Measurements from ENCODE around the gene SH2D4B. TPM values are rescaled to one million over a fixed set of nuclear protein-coding genes. Genes with fewer than 3 reads are reported as not detected.

SH2D4B gene
- total RNA-seq, 1 donor from 2014 or later: 1.4 TPM

- no peaks in the 10 kb centered on the region for H3K9me3 ChIP-seq
- H3K36me3 ChIP-seq: no peaks in the 10 kb centered on the region
- H3K27me3 ChIP-seq (ENCODE audit: low read depth): no peaks in the 10 kb centered on the region
- no peak overlapping the region for H3K4me3 ChIP-seq
- no peak for DNase-seq
- no peak for ATAC-seq
- TF ChIP-seq, protein P1, sequence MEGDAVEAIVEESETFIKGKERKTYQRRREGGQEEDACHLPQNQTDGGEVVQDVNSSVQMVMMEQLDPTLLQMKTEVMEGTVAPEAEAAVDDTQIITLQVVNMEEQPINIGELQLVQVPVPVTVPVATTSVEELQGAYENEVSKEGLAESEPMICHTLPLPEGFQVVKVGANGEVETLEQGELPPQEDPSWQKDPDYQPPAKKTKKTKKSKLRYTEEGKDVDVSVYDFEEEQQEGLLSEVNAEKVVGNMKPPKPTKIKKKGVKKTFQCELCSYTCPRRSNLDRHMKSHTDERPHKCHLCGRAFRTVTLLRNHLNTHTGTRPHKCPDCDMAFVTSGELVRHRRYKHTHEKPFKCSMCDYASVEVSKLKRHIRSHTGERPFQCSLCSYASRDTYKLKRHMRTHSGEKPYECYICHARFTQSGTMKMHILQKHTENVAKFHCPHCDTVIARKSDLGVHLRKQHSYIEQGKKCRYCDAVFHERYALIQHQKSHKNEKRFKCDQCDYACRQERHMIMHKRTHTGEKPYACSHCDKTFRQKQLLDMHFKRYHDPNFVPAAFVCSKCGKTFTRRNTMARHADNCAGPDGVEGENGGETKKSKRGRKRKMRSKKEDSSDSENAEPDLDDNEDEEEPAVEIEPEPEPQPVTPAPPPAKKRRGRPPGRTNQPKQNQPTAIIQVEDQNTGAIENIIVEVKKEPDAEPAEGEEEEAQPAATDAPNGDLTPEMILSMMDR (IDR thresholded peaks at IDR 0.05): no peak
- no peak overlapping the region for H3K27ac ChIP-seq
- H3K4me1 ChIP-seq: no peaks in the 10 kb centered on the region
- intact Hi-C loops (cut with DNase I): no loop called here
Observed at GRCh38 chr10:80686734-80687475, 149.2 kb downstream of the SH2D4B start.

DNA sequence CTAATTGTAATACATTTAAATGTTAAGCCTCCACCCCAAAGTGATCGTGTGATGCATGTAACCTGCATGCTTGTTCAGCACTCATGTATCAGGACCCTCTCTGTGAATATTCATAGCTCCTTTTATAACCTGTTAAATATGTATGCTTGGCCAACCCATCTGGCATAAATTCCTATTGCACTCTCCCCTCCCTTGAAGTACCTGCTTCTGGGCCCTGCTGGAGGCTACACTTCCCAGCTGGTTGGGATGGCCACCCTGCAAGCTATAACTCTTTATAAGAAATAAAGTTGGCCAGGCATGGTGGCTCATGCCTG, 149.7 kb downstream of the SH2D4B start:
- H3K27ac ChIP-seq: no peak overlapping the region
- H3K36me3 ChIP-seq: no peaks in the 10 kb centered on the region
- intact Hi-C loops (cut with DNase I): no loop called here
- DNase-seq: no peak
- no peaks in the 10 kb centered on the region for H3K27me3 ChIP-seq (ENCODE audit: low read depth)
- H3K4me1 ChIP-seq: no peaks in the 10 kb centered on the region
- H3K9me3 ChIP-seq: no peaks in the 10 kb centered on the region
- TF ChIP-seq, protein P1 (IDR thresholded peaks at IDR 0.05): no peak
- no peak overlapping the region for H3K4me3 ChIP-seq
- no peak for ATAC-seq

GRCh38 chr10:80690434-80690833, 152.7 kb downstream of the SH2D4B start:
- Histone ChIP-seq H3K4me1 (no peaks in the 10 kb centered on the region), H3K27me3 (ENCODE audit: low read depth) (no peaks in the 10 kb centered on the region), H3K27ac (no peak overlapping the region), H3K9me3 (no peaks in the 10 kb centered on the region), H3K36me3 (no peaks in the 10 kb centered on the region), H3K4me3 (no peak overlapping the region)
- TF ChIP-seq, protein P1 (IDR thresholded peaks at IDR 0.05): no peak
- intact Hi-C loops (cut with DNase I): no loop called here
- DNase-seq (no peak), ATAC-seq (no peak)

GRCh38 chr10:80691441-80691840, 153.7 kb downstream of the SH2D4B start:
- Histone ChIP-seq H3K27me3 (ENCODE audit: low read depth) (no peaks in the 10 kb centered on the region), H3K27ac (no peak overlapping the region), H3K4me1 (no peaks in the 10 kb centered on the region), H3K4me3 (no peak overlapping the region), H3K36me3 (no peaks in the 10 kb centered on the region), H3K9me3 (no peaks in the 10 kb centered on the region)
- DNase-seq (no peak), ATAC-seq (no peak)
- TF ChIP-seq, protein P1 (IDR thresholded peaks at IDR 0.05): no peak
- intact Hi-C loops (cut with DNase I): no loop called here

- Histone ChIP-seq H3K27me3 (ENCODE audit: low read depth) (no peaks in the 10 kb centered on the region), H3K27ac (no peak overlapping the region), H3K36me3 (no peaks in the 10 kb centered on the region), H3K9me3 (no peaks in the 10 kb centered on the region), H3K4me1 (no peaks in the 10 kb centered on the region), H3K4me3 (no peak overlapping the region)
- DNase-seq (no peak), ATAC-seq (no peak)
- intact Hi-C loops (cut with DNase I): no loop called here
- TF ChIP-seq, protein P1 (IDR thresholded peaks at IDR 0.05): no peak
Observed at GRCh38 chr10:80693565-80693964, 155.9 kb downstream of the SH2D4B start.
